ENCODE results near the gene PHKA1. TPM values are rescaled to one million over a fixed set of nuclear protein-coding genes. Genes with fewer than 3 reads are reported as not detected.
"Not testable (repeated sequence)": the region's sequence is repeated elsewhere in the genome, so short reads cannot be mapped to it uniquely, and the experiment has no call there.

The PHKA1 gene
- total RNA-seq, 1 experiment from 2014 or later = 5.1 TPM

DNA sequence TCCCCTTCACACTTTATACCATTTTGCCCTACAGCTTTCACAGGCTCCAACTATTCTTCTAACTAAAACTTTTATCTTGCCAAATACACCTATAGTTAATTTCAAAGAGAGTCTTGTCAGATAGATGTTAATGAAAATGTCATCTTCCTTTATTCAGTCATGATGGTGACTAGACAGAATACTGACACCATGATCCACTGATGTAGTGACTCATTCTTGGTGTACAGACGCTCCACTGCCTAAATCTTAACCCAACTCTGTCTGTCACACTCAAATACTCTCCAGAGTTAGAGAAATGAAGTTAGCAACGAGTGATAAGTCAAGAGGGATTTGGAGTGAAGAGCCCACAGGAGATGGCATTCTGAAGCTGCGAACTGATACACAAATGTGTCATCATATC lies 109.4 kb downstream of the PHKA1 start:
- Mint-ChIP-seq H3K36me3 (ENCODE audit: insufficient read depth, unreplicated experiment) (peaks cover 5% of the 10 kb centered on the region), H3K27me3 (ENCODE audit: insufficient read depth, unreplicated experiment) (no peaks in the 10 kb centered on the region), H3K4me1 (ENCODE audit: low read depth, unreplicated experiment) (no peaks in the 10 kb centered on the region), H3K9me3 (ENCODE audit: unreplicated experiment) (no peaks in the 10 kb centered on the region), H3K27ac (ENCODE audit: unreplicated experiment) (no peak overlapping the region), H3K4me3 (ENCODE audit: unreplicated experiment) (no peak overlapping the region)
- no peaks in the 10 kb centered on the region for H3K9me3 ChIP-seq
- ChIA-PET CTCF (no interaction called here), POLR2A (no interaction called here)
- H3K4me1 ChIP-seq = no peaks in the 10 kb centered on the region
- DNase-seq = no peak
- no peak overlapping the region for H3K4me3 ChIP-seq (ENCODE audit: low read depth, low read length)
- no peaks in the 10 kb centered on the region for H3K36me3 ChIP-seq (ENCODE audit: control insufficient read depth, insufficient read depth, low read length)
- H3K27me3 ChIP-seq (replicated peaks; ENCODE audit: control insufficient read depth, insufficient read depth, low read length) = no peaks in the 10 kb centered on the region
- intact Hi-C loops (cut with micrococcal nuclease; ENCODE audit: unreplicated experiment) = no loop called here
- TF ChIP-seq, protein P1, sequence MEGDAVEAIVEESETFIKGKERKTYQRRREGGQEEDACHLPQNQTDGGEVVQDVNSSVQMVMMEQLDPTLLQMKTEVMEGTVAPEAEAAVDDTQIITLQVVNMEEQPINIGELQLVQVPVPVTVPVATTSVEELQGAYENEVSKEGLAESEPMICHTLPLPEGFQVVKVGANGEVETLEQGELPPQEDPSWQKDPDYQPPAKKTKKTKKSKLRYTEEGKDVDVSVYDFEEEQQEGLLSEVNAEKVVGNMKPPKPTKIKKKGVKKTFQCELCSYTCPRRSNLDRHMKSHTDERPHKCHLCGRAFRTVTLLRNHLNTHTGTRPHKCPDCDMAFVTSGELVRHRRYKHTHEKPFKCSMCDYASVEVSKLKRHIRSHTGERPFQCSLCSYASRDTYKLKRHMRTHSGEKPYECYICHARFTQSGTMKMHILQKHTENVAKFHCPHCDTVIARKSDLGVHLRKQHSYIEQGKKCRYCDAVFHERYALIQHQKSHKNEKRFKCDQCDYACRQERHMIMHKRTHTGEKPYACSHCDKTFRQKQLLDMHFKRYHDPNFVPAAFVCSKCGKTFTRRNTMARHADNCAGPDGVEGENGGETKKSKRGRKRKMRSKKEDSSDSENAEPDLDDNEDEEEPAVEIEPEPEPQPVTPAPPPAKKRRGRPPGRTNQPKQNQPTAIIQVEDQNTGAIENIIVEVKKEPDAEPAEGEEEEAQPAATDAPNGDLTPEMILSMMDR (IDR thresholded peaks at IDR 0.05; ENCODE audit: insufficient read depth in 1 of 2, low read depth in 1 of 2, low read length in 1 of 2, severe bottlenecking in 1 of 2, unreplicated experiment in 1 of 2) = no peak
- BruUV-seq (replicated peaks) = no TSS peak

DNA sequence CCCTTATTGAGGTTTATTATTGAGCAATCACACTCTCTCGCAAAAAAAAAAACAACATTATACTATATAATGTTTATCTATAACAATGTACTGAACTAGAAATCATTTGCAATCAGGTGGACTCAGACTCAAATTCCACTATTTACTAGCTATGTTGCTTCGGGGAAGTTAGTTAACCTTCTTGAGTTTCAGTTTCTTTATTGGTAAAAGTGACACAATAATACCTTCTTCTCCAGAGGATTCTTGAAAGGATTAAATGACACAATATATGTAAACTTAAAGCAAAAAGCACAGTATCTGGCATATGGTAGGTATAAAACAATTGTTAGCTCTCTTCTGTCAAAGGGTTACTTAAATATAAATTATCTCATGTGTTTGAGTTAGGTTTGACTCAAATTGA lies 110.0 kb downstream of the PHKA1 start:
- Mint-ChIP-seq H3K27me3 (ENCODE audit: insufficient read depth, unreplicated experiment) (no peaks in the 10 kb centered on the region), H3K4me3 (ENCODE audit: unreplicated experiment) (no peak overlapping the region), H3K4me1 (ENCODE audit: low read depth, unreplicated experiment) (no peaks in the 10 kb centered on the region), H3K27ac (ENCODE audit: unreplicated experiment) (no peak overlapping the region), H3K9me3 (ENCODE audit: unreplicated experiment) (no peaks in the 10 kb centered on the region), H3K36me3 (ENCODE audit: insufficient read depth, unreplicated experiment) (peaks cover 2% of the 10 kb centered on the region)
- Histone ChIP-seq H3K9me3 (no peaks in the 10 kb centered on the region), H3K4me3 (ENCODE audit: low read depth, low read length) (no peak overlapping the region), H3K36me3 (ENCODE audit: control insufficient read depth, insufficient read depth, low read length) (no peaks in the 10 kb centered on the region), H3K4me1 (no peaks in the 10 kb centered on the region), H3K27me3 (replicated peaks; ENCODE audit: control insufficient read depth, insufficient read depth, low read length) (no peaks in the 10 kb centered on the region)
- DNase-seq = no peak
- ChIA-PET POLR2A (no interaction called here), CTCF (no interaction called here)
- BruUV-seq (replicated peaks) = no TSS peak
- intact Hi-C loops (cut with micrococcal nuclease; ENCODE audit: unreplicated experiment) = no loop called here
- TF ChIP-seq, protein P1 (IDR thresholded peaks at IDR 0.05; ENCODE audit: insufficient read depth in 1 of 2, low read depth in 1 of 2, low read length in 1 of 2, severe bottlenecking in 1 of 2, unreplicated experiment in 1 of 2) = no peak

GRCh38 chrX:72591038-72591437 lies 123.1 kb downstream of the PHKA1 start:
- H3K9me3 ChIP-seq; H3K4me3 Mint-ChIP-seq (ENCODE audit: unreplicated experiment); H3K4me3 ChIP-seq (ENCODE audit: low read depth, low read length); CTCF ChIA-PET; H3K27ac Mint-ChIP-seq (ENCODE audit: unreplicated experiment); H3K36me3 ChIP-seq (ENCODE audit: control insufficient read depth, insufficient read depth, low read length); H3K36me3 Mint-ChIP-seq (ENCODE audit: insufficient read depth, unreplicated experiment); H3K27me3 ChIP-seq (replicated peaks; ENCODE audit: control insufficient read depth, insufficient read depth, low read length); H3K4me1 Mint-ChIP-seq (ENCODE audit: low read depth, unreplicated experiment); H3K9me3 Mint-ChIP-seq (ENCODE audit: unreplicated experiment); DNase-seq; H3K27me3 Mint-ChIP-seq (ENCODE audit: insufficient read depth, unreplicated experiment); intact Hi-C loops (cut with micrococcal nuclease; ENCODE audit: unreplicated experiment); BruUV-seq (replicated peaks); H3K4me1 ChIP-seq; POLR2A ChIA-PET: not testable (repeated sequence)

GRCh38 chrX:72584163-72584562 lies 129.9 kb downstream of the PHKA1 start:
- Histone ChIP-seq H3K9me3 (no peaks in the 10 kb centered on the region), H3K4me3 (ENCODE audit: low read depth, low read length) (no peak overlapping the region), H3K36me3 (ENCODE audit: control insufficient read depth, insufficient read depth, low read length) (no peaks in the 10 kb centered on the region), H3K27me3 (replicated peaks; ENCODE audit: control insufficient read depth, insufficient read depth, low read length) (no peaks in the 10 kb centered on the region), H3K4me1 (no peaks in the 10 kb centered on the region)
- Mint-ChIP-seq H3K4me3 (ENCODE audit: unreplicated experiment) (no peak overlapping the region), H3K27ac (ENCODE audit: unreplicated experiment) (no peak overlapping the region), H3K36me3 (ENCODE audit: insufficient read depth, unreplicated experiment) (no peaks in the 10 kb centered on the region), H3K4me1 (ENCODE audit: low read depth, unreplicated experiment) (no peaks in the 10 kb centered on the region), H3K9me3 (ENCODE audit: unreplicated experiment) (no peaks in the 10 kb centered on the region), H3K27me3 (ENCODE audit: insufficient read depth, unreplicated experiment) (no peaks in the 10 kb centered on the region)
- intact Hi-C loops (cut with micrococcal nuclease; ENCODE audit: unreplicated experiment) = no loop called here
- TF ChIP-seq, protein P1 (IDR thresholded peaks at IDR 0.05; ENCODE audit: insufficient read depth in 1 of 2, low read depth in 1 of 2, low read length in 1 of 2, severe bottlenecking in 1 of 2, unreplicated experiment in 1 of 2) = no peak
- DNase-seq = no peak
- POLR2A ChIA-PET = no interaction called here
- CTCF ChIA-PET = no interaction called here
- BruUV-seq (replicated peaks) = no TSS peak

All from Caco-2 (cell line).